Peyer's patch (tissue), 4 donors: Measurements from ENCODE around the gene CDC42EP5. TPM values are rescaled to one million over a fixed set of nuclear protein-coding genes. Genes with fewer than 3 reads are reported as not detected.
"Not testable (repeated sequence)": the region's sequence is repeated elsewhere in the genome, so short reads cannot be mapped to it uniquely, and the experiment has no call there.

Experiments used
- DNase-seq, 3 donors: peaks; one replicate each; pipeline ENCODE4 v3.0.0-alpha.2; 2017 to 2019
- H3K27ac ChIP-seq, 4 donors: fragments of 200-600 bp; sonication (generic); one replicate each; pipeline ENCODE4 v1.5.1; 2016 to 2019
- H3K27me3 ChIP-seq, 2 donors: fragments of 200-600 bp; sonication (generic); one replicate each; pipeline ENCODE4 v1.5.1; 2019
- H3K36me3 ChIP-seq, 3 donors: fragments of 200-600 bp; sonication (generic); one replicate each; pipeline ENCODE4 v1.5.1; 2016 to 2019
- H3K4me1 ChIP-seq, 4 donors: fragments of 200-600 bp; sonication (generic); one replicate each; pipeline ENCODE4 v1.5.1; 2016 to 2019
- H3K4me3 ChIP-seq, 4 donors: fragments of 200-600 bp; sonication (generic); 1 replicate in 3 of 4; 2 replicates in 1 of 4; pipeline ENCODE4 v1.5.1; 2016 to 2019; ENCODE audit warnings: mild to moderate bottlenecking in 1 of 4
- H3K9me3 ChIP-seq, 4 donors: fragments of 200-600 bp; sonication (generic); one replicate each; pipeline ENCODE4 v1.5.1; 2016 to 2019; ENCODE audit warnings: mild to moderate bottlenecking in 1 of 4
- POLR2A ChIP-seq, 2 donors: fragments of 450-650 bp; IDR thresholded peaks; one replicate each; pipeline ENCODE4 v1.5.1; 2017; ENCODE audit warnings: antibody characterized with exemption in 2 of 2, mild to moderate bottlenecking in 2 of 2, moderate library complexity in 2 of 2
- total RNA-seq, 4 donors: library from RNA; depleted of rRNA; stranded (reverse); fragments of >200 nt; gene quantifications; one replicate each; pipeline ENCODE4 v1.1.0, GENCODE V29; 2016
- TF ChIP-seq, protein P1 (sequence below), 6 experiments: fragments of 450-650 bp in 4 of 6; fragments of 200-600 bp in 2 of 6; sonication (generic) in 1 of 6; IDR thresholded peaks; one replicate each; pipeline ENCODE4 v1.5.1; 2017 to 2019; ENCODE audit warnings: antibody characterized with exemption in 6 of 6, mild to moderate bottlenecking in 3 of 6, moderate library complexity in 1 of 6

Gene CDC42EP5
- total RNA-seq, 4 donors from 2014 or later: 38.0 to 133 (median 94.1) TPM

GRCh38 chr19:54470991-54471782 lies 1.9 kb downstream of the CDC42EP5 start:
- Histone ChIP-seq H3K36me3 (no peaks in the 10 kb centered on the region), H3K4me3 (peak overlapping the region; percentile 35 to 71 (median 48)), H3K4me1 (peaks cover 0 to 32% (median 0%) of the 10 kb centered on the region in 4 donors), H3K27me3 (no peaks in the 10 kb centered on the region), H3K27ac (peak overlapping the region; percentile 66 to 99 (median 89)), H3K9me3 (no peaks in the 10 kb centered on the region)
- TF ChIP-seq, protein P1, sequence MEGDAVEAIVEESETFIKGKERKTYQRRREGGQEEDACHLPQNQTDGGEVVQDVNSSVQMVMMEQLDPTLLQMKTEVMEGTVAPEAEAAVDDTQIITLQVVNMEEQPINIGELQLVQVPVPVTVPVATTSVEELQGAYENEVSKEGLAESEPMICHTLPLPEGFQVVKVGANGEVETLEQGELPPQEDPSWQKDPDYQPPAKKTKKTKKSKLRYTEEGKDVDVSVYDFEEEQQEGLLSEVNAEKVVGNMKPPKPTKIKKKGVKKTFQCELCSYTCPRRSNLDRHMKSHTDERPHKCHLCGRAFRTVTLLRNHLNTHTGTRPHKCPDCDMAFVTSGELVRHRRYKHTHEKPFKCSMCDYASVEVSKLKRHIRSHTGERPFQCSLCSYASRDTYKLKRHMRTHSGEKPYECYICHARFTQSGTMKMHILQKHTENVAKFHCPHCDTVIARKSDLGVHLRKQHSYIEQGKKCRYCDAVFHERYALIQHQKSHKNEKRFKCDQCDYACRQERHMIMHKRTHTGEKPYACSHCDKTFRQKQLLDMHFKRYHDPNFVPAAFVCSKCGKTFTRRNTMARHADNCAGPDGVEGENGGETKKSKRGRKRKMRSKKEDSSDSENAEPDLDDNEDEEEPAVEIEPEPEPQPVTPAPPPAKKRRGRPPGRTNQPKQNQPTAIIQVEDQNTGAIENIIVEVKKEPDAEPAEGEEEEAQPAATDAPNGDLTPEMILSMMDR (IDR thresholded peaks at IDR 0.05): no peak
- peak; percentile 5 to 24 for TF ChIP-seq POLR2A (IDR thresholded peaks at IDR 0.05)
- DNase-seq: peak in 1 of 3 donors; percentile 77

DNA sequence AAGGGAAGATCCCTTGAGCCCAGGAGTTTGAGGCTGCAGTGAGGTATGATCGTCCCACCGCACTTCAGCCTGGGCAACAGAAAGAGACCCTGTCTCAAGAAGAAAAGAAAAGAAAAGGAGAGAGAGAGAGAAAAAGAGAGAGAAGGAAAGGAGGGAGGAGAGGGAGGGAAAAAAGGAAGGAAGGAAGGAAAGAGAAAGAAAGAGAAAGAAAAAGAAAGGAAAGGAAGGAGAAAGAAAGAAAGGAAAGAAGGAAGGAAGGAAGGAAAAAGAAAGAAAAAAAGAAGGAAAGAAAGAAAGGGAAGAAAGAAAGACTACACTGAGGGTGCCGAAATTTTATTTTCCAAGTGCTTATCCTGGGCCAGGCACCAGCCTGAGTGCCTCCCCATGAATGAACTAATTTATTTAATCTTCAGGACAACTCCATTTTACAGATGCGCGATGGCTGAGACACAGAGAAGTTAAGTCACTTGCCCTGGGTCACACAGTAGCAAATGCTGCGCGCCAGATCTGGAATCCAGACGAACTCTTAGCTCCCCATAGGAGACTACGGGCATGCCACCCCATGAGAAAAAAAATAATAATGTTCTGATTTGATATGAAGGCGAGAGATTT lies 2.7 kb downstream of the CDC42EP5 start:
- no peak for DNase-seq
- peaks cover 0 to 33% (median 0%) of the 10 kb centered on the region in 4 donors for H3K4me1 ChIP-seq
- no peak for TF ChIP-seq POLR2A (IDR thresholded peaks at IDR 0.05)
- TF ChIP-seq, protein P1 (IDR thresholded peaks at IDR 0.05): no peak

GRCh38 chr19:54469496-54469934 lies 3.6 kb downstream of the CDC42EP5 start:
- DNase-seq: peak in 2 of 3 donors; percentile 86 to 87
- Histone ChIP-seq H3K4me1 (peaks cover 0 to 34% (median 0%) of the 10 kb centered on the region in 4 donors), H3K27ac (peak overlapping the region in 3 of 4 donors; percentile 82 to 99 (median 88)), H3K36me3 (no peaks in the 10 kb centered on the region), H3K27me3 (no peaks in the 10 kb centered on the region), H3K9me3 (peaks cover 0 to 3% (median 0%) of the 10 kb centered on the region in 4 donors), H3K4me3 (peak overlapping the region in 2 of 4 donors; percentile 8 to 59)
- TF ChIP-seq POLR2A (IDR thresholded peaks at IDR 0.05): peak; percentile 52 to 80
- TF ChIP-seq, protein P1 (IDR thresholded peaks at IDR 0.05): no peak

More for the DNA sequence above, 2.7 kb downstream of the CDC42EP5 start:
- no peaks in the 10 kb centered on the region for H3K27me3 ChIP-seq
- peak overlapping the region; percentile 66 to 99 (median 89) for H3K27ac ChIP-seq
- peak overlapping the region in 3 of 4 donors; percentile 35 to 71 (median 59) for H3K4me3 ChIP-seq
- H3K36me3 ChIP-seq: no peaks in the 10 kb centered on the region
- H3K9me3 ChIP-seq: peaks cover 0 to 3% (median 0%) of the 10 kb centered on the region in 4 donors

GRCh38 chr19:54466110-54466480 lies 7.0 kb downstream of the CDC42EP5 start:
- H3K36me3 ChIP-seq: not testable (repeated sequence)
- peak overlapping the region in 2 of 4 donors; percentile 99 to 100 for H3K27ac ChIP-seq

DNA sequence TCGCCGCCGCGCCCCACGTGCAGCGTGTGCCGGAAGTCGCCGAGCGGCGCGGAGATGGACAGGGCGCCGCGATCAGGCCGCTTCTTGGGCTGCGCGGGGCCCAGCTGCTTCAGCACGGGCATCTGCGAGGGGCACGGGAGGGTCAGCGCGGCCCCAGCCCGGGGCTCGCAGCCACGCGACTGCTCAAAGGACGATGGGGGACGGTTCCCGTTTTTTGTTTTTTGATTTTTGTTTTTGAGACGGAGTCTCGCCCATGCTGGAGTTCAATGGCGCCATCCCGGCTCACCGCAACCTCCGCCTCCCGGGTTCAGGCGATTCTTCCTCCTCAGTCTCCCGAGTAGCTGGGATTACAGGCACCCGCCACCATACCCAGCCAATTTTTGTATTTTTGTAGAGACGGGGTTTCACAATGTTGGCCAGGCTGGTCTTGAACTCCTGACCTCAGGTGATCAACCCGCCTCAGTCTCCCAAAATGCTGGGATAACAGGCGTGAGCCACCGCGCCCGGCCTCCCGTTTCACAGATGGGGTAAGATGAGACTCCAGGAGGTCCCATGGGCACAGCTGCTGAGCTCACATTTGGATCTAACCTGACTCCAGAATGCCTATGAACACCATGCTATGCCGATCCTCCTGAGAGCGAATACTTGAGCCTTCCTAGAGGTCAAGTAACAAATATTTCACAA lies 7.5 kb downstream of the CDC42EP5 start:
- Histone ChIP-seq H3K4me1 (peaks cover 3 to 52% (median 14%) of the 10 kb centered on the region in 4 donors), H3K27ac (peak overlapping the region in 3 of 4 donors; percentile 96 to 100 (median 99))

More at GRCh38 chr19:54466110-54466480, 7.0 kb downstream of the CDC42EP5 start:
- not testable (repeated sequence) for DNase-seq, H3K9me3 ChIP-seq, H3K27me3 ChIP-seq, H3K4me3 ChIP-seq
- peaks cover 3 to 47% (median 14%) of the 10 kb centered on the region in 4 donors for H3K4me1 ChIP-seq

More for the DNA sequence above, 7.5 kb downstream of the CDC42EP5 start:
- Histone ChIP-seq H3K4me3 (peak overlapping the region in 2 of 4 donors; percentile 65 to 78), H3K27me3 (no peaks in the 10 kb centered on the region), H3K36me3 (peaks cover 0 to 15% (median 0%) of the 10 kb centered on the region in 3 donors), H3K9me3 (peaks cover 0 to 3% (median 0%) of the 10 kb centered on the region in 4 donors)
- no peak for DNase-seq
- no peak for TF ChIP-seq POLR2A (IDR thresholded peaks at IDR 0.05)
- TF ChIP-seq, protein P1 (IDR thresholded peaks at IDR 0.05): no peak
